Measurements from ENCODE around the gene SORCS1. TPM values are rescaled to one million over a fixed set of nuclear protein-coding genes. Genes with fewer than 3 reads are reported as not detected.

Gene SORCS1
- polyA plus RNA-seq, 3 donors: 0.09 TPM; not detected in 2

DNA sequence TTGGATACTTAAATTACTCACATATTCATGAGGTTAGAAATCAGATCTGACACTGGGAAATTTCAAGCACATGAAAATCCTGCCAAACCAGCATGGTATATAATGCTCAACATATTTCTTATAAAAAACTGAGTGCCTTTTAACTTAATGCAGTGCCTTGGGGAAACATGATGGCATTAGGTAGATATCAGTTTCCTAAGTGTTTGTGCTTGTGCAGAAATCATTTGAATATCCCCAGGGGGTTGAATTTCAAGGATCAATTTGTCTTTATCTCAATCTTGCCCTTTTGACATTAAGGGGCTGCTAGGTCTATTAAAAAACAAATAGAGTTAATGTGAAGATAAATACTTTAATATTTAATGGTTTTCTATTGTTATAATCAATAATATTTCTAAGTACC is 396.3 kb downstream of the SORCS1 start:
- intact Hi-C loops (cut with micrococcal nuclease): no loop called here
- Mint-ChIP-seq H3K27ac (no peak overlapping the region), H3K9me3 (peaks cover 0 to 2% (median under 1%) of the 10 kb centered on the region in 7 donors), H3K27me3 (ENCODE audit: low read depth in 3 of 3) (peaks cover 1 to 6% (median 3%) of the 10 kb centered on the region in 3 donors), H3K4me3 (no peak overlapping the region), H3K4me1 (no peaks in the 10 kb centered on the region), H3K36me3 (no peaks in the 10 kb centered on the region)
- no peak overlapping the region for H3K4me3 ChIP-seq (replicated peaks in 1 of 3; ENCODE audit: low read depth in 2 of 3, low read length in 3 of 3)
- no peaks in the 10 kb centered on the region for H3K4me1 ChIP-seq (ENCODE audit: control insufficient read depth in 1 of 2, insufficient read depth in 2 of 2, low read length in 2 of 2)
- no peaks in the 10 kb centered on the region for H4K20me1 ChIP-seq (ENCODE audit: insufficient read depth, low read length)
- H3K79me2 ChIP-seq (ENCODE audit: insufficient read depth, low read length): no peaks in the 10 kb centered on the region
- H3K27me3 ChIP-seq (ENCODE audit: control insufficient read depth in 2 of 2, insufficient read depth in 2 of 2, low read length in 2 of 2): no peaks in the 10 kb centered on the region
- TF ChIP-seq, protein P1, sequence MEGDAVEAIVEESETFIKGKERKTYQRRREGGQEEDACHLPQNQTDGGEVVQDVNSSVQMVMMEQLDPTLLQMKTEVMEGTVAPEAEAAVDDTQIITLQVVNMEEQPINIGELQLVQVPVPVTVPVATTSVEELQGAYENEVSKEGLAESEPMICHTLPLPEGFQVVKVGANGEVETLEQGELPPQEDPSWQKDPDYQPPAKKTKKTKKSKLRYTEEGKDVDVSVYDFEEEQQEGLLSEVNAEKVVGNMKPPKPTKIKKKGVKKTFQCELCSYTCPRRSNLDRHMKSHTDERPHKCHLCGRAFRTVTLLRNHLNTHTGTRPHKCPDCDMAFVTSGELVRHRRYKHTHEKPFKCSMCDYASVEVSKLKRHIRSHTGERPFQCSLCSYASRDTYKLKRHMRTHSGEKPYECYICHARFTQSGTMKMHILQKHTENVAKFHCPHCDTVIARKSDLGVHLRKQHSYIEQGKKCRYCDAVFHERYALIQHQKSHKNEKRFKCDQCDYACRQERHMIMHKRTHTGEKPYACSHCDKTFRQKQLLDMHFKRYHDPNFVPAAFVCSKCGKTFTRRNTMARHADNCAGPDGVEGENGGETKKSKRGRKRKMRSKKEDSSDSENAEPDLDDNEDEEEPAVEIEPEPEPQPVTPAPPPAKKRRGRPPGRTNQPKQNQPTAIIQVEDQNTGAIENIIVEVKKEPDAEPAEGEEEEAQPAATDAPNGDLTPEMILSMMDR (IDR thresholded peaks at IDR 0.05): no peak
- no peaks in the 10 kb centered on the region for H3K36me3 ChIP-seq (replicated peaks in 1 of 2; ENCODE audit: control insufficient read depth in 1 of 2, insufficient read depth in 2 of 2, low read length in 2 of 2)
- H3K27ac ChIP-seq (ENCODE audit: low read depth in 1 of 2, low read length in 2 of 2): no peak overlapping the region
- no peaks in the 10 kb centered on the region for H3K9me3 ChIP-seq (replicated peaks in 1 of 2; ENCODE audit: control insufficient read depth in 1 of 2, insufficient read depth in 1 of 2, low read length in 2 of 2)
- no peak for DNase-seq
- H3K9ac ChIP-seq (ENCODE audit: insufficient read depth, low read length, poor library complexity, severe bottlenecking): no peak overlapping the region
- no peak overlapping the region for H2AFZ ChIP-seq (ENCODE audit: insufficient read depth, low read depth, low read length, poor library complexity, severe bottlenecking)
- no peak overlapping the region for H3K4me2 ChIP-seq (replicated peaks; ENCODE audit: extremely low read depth, low read length, poor library complexity, severe bottlenecking)

DNA sequence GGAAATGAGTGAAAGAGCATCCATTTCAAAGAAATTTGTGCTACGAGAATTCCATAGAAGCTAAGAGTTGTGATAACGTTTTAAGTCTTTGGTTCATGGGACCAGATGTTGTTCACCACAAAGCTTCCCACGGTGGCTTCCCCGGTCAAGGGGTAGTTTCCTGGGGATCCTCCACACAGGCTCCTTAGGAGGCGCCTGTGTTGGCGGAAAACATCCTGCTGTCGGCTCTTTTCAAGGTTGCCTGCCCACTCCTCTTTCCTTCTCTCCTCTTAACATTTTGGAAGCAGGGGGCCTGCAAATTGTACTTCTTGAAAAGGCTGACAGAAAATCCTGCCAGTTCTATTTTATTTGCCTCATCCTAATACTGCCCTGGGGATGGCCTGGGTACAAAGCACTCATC is 398.6 kb downstream of the SORCS1 start:
- H3K27ac ChIP-seq (ENCODE audit: low read depth in 1 of 2, low read length in 2 of 2): no peak overlapping the region
- no peaks in the 10 kb centered on the region for H3K79me2 ChIP-seq (ENCODE audit: insufficient read depth, low read length)
- H3K4me3 ChIP-seq (replicated peaks in 1 of 3; ENCODE audit: low read depth in 2 of 3, low read length in 3 of 3): no peak overlapping the region
- no peaks in the 10 kb centered on the region for H3K36me3 Mint-ChIP-seq
- DNase-seq: no peak
- H3K4me3 Mint-ChIP-seq: no peak overlapping the region
- no peaks in the 10 kb centered on the region for H3K4me1 Mint-ChIP-seq
- WGBS (ENCODE audit: insufficient coverage): 70% methylated on average over 4 of the region's 7 CpGs
- H2AFZ ChIP-seq (ENCODE audit: insufficient read depth, low read depth, low read length, poor library complexity, severe bottlenecking): no peak overlapping the region
- peaks cover 1 to 3% (median 3%) of the 10 kb centered on the region in 3 donors for H3K27me3 Mint-ChIP-seq (ENCODE audit: low read depth in 3 of 3)
- no peaks in the 10 kb centered on the region for H3K9me3 ChIP-seq (replicated peaks in 1 of 2; ENCODE audit: control insufficient read depth in 1 of 2, insufficient read depth in 1 of 2, low read length in 2 of 2)
- H3K27me3 ChIP-seq (ENCODE audit: control insufficient read depth in 2 of 2, insufficient read depth in 2 of 2, low read length in 2 of 2): no peaks in the 10 kb centered on the region
- TF ChIP-seq, protein P1 (IDR thresholded peaks at IDR 0.05): no peak
- peaks cover 0 to 2% (median 2%) of the 10 kb centered on the region in 7 donors for H3K9me3 Mint-ChIP-seq
- H4K20me1 ChIP-seq (ENCODE audit: insufficient read depth, low read length): no peaks in the 10 kb centered on the region
- H3K36me3 ChIP-seq (replicated peaks in 1 of 2; ENCODE audit: control insufficient read depth in 1 of 2, insufficient read depth in 2 of 2, low read length in 2 of 2): no peaks in the 10 kb centered on the region
- no peak overlapping the region for H3K4me2 ChIP-seq (replicated peaks; ENCODE audit: extremely low read depth, low read length, poor library complexity, severe bottlenecking)
- intact Hi-C loops (cut with micrococcal nuclease): no loop called here
- H3K9ac ChIP-seq (ENCODE audit: insufficient read depth, low read length, poor library complexity, severe bottlenecking): no peak overlapping the region
- no peaks in the 10 kb centered on the region for H3K4me1 ChIP-seq (ENCODE audit: control insufficient read depth in 1 of 2, insufficient read depth in 2 of 2, low read length in 2 of 2)
- no peak overlapping the region for H3K27ac Mint-ChIP-seq

All from CD14-positive monocyte (primary cell).